Body of pancreas (tissue), 4 donors: ENCODE results near the gene CLIC3. TPM values are rescaled to one million over a fixed set of nuclear protein-coding genes. Genes with fewer than 3 reads are reported as not detected.

ENCODE experiments used
- ATAC-seq: fragments of 150-250 bp; one replicate; pipeline ENCODE4 v1.9.1; 2016
- DNase-seq, 4 donors: peaks; one replicate each; pipeline ENCODE4 v3.0.0-alpha.2; 2019
- H3K27ac ChIP-seq, 4 donors: fragments of 200-600 bp; sonication (generic); 1 replicate in 3 of 4; 2 replicates in 1 of 4; pipeline versions ENCODE4 v1.5.1 to v1.6.1; 2016 to 2019; ENCODE audit warnings: mild to moderate bottlenecking in 1 of 4, mixed read lengths in 1 of 4, moderate library complexity in 1 of 4
- H3K27me3 ChIP-seq, 2 donors: fragments of 200-600 bp; sonication (generic); one replicate each; pipeline ENCODE4 v1.6.0; 2016; ENCODE audit warnings: mild to moderate bottlenecking in 1 of 2
- H3K36me3 ChIP-seq, 2 donors: fragments of 200-600 bp; sonication (generic); replicated peaks in 1 of 2; 2 replicates each; pipeline ENCODE4 v1.5.1; 2016; ENCODE audit warnings: low read depth in 2 of 2; ENCODE audit not compliant: insufficient read depth in 1 of 2
- H3K4me1 ChIP-seq: fragments of 200-600 bp; sonication (generic); one replicate; pipeline ENCODE4 v1.6.0; 2016
- H3K4me3 ChIP-seq, 2 donors: fragments of 200-600 bp; sonication (generic); 1 replicate in 1 of 2; 2 replicates in 1 of 2; pipeline ENCODE4 v1.5.1; 2016 to 2019
- H3K9me3 ChIP-seq, 3 donors: fragments of 200-600 bp; sonication (generic); 1 replicate in 2 of 3; 2 replicates in 1 of 3; pipeline ENCODE4 v1.5.1; 2016
- CTCF ChIP-seq, 7 experiments: fragments of 450-650 bp in 4 of 7; fragments of 200-600 bp in 3 of 7; sonication (generic) in 3 of 7; IDR thresholded peaks; one replicate each; pipeline ENCODE4 v1.5.1; 2016 to 2019; ENCODE audit warnings: antibody characterized with exemption in 7 of 7
- POLR2A ChIP-seq, 3 donors: fragments of 450-650 bp; IDR thresholded peaks; one replicate each; pipeline ENCODE4 v1.6.1; 2016; ENCODE audit warnings: antibody characterized with exemption in 3 of 3, mild to moderate bottlenecking in 2 of 3
- WGBS, 2 donors: methylation state at CpG; one replicate each; pipeline ENCODE4 v1.1.5; 2017; 5-methylcytosine and 5-hydroxymethylcytosine counted together
- intact Hi-C: fragments of 100-400 bp; cut with DNase I; formaldehyde crosslinking; loops from one replicate; pipeline ENCODE4 v1.15.1; 2023
- total RNA-seq, 2 donors: library from RNA; depleted of rRNA; stranded (reverse); fragments of >200 nt; gene quantifications; one replicate each; pipeline ENCODE4 v1.1.0, GENCODE V29; 2016

The CLIC3 gene
- total RNA-seq, 2 donors from 2014 or later = 2.0 TPM; not detected in 1

GRCh38 chr9:136955202-136955942, 41.0 kb downstream of the CLIC3 start:
- Histone ChIP-seq H3K9me3 (no peaks in the 10 kb centered on the region), H3K36me3 (no peaks in the 10 kb centered on the region), H3K27ac (no peak overlapping the region), H3K27me3 (no peaks in the 10 kb centered on the region), H3K4me3 (no peak overlapping the region), H3K4me1 (peaks cover 21% of the 10 kb centered on the region)
- TF ChIP-seq POLR2A (IDR thresholded peaks at IDR 0.05) (no peak), CTCF (IDR thresholded peaks at IDR 0.05) (no peak)
- ATAC-seq = no peak
- no peak for DNase-seq
- 87% methylated on average over 5 to 10 of the region's 14 CpGs for WGBS, 2 donors
- intact Hi-C loops = no loop called here

GRCh38 chr9:136954270-136955083, 41.9 kb downstream of the CLIC3 start:
- Histone ChIP-seq H3K4me3 (no peak overlapping the region), H3K9me3 (no peaks in the 10 kb centered on the region), H3K27me3 (no peaks in the 10 kb centered on the region), H3K36me3 (no peaks in the 10 kb centered on the region), H3K27ac (no peak overlapping the region), H3K4me1 (peaks cover 26% of the 10 kb centered on the region)
- intact Hi-C loops = loop anchor here (5.0 kb wide), 1 partner anchor 68 kb away; no protein-coding TSS in a partner anchor
- no peak for DNase-seq
- ATAC-seq = no peak
- WGBS, 2 donors = 86 to 88% methylated on average over 18 to 24 of the region's 25 CpGs
- TF ChIP-seq CTCF (IDR thresholded peaks at IDR 0.05) (no peak), POLR2A (IDR thresholded peaks at IDR 0.05) (no peak)

DNA sequence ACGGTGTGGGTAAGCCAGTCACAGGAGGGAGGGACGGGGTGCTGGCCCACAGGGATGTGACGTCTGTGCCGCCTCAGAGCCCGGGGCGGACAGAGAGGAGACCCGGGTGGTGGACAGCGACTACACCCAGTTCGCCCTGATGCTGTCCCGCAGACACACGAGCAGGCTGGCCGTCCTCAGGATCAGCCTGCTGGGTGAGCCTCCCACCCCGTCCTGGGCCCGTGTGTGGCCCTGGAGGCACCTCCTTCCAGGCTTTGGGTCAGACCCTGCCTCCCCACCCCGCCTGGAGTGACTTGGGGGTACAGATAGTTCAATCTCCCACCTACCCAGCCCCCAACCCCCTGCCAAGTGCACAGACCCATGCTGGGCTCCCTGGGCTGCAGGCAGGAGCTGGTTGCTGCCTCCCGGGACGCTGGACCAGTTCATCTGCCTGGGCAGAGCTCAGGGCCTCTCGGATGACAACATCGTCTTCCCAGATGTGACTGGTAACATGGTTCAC, 42.5 kb downstream of the CLIC3 start:
- no peak for DNase-seq
- H3K27ac ChIP-seq = no peak overlapping the region
- intact Hi-C loops = loop anchor here (5.0 kb wide), 1 partner anchor 68 kb away; no protein-coding TSS in a partner anchor
- WGBS, 2 donors = 70 to 81% methylated on average over 2 to 19 of the region's 19 CpGs
- no peak for ATAC-seq
- no peaks in the 10 kb centered on the region for H3K36me3 ChIP-seq
- H3K4me3 ChIP-seq = no peak overlapping the region
- no peaks in the 10 kb centered on the region for H3K27me3 ChIP-seq
- H3K9me3 ChIP-seq = no peaks in the 10 kb centered on the region
- peaks cover 32% of the 10 kb centered on the region for H3K4me1 ChIP-seq
- no peak for TF ChIP-seq POLR2A (IDR thresholded peaks at IDR 0.05)
- TF ChIP-seq CTCF (IDR thresholded peaks at IDR 0.05) = no peak

- WGBS, 2 donors = 90% methylated on average over 43 of the region's 44 CpGs; no CpG with 5 or more reads in 1 of the 2 donors
- DNase-seq (no peak), ATAC-seq (no peak)
- H3K4me3 ChIP-seq = no peak overlapping the region
- H3K36me3 ChIP-seq = no peaks in the 10 kb centered on the region
- H3K4me1 ChIP-seq = peaks cover 39% of the 10 kb centered on the region
- H3K27ac ChIP-seq = peak overlapping the region in 1 of 4 donors; percentile 91
- no peaks in the 10 kb centered on the region for H3K27me3 ChIP-seq
- intact Hi-C loops = loop anchor here (5.0 kb wide), 1 partner anchor 69 kb away; no protein-coding TSS in a partner anchor
- TF ChIP-seq CTCF (IDR thresholded peaks at IDR 0.05) (no peak), POLR2A (IDR thresholded peaks at IDR 0.05) (no peak)
- no peaks in the 10 kb centered on the region for H3K9me3 ChIP-seq
These were observed 43.2 kb downstream of the CLIC3 start for GRCh38 chr9:136952876-136953770.
